NCI-H1048 (cell line): Measurements from ENCODE around the gene GTF2F2.
"Not testable (repeated sequence)": the region's sequence is repeated elsewhere in the genome, so short reads cannot be mapped to it uniquely, and the experiment has no call there.

Experiments
- DNase-seq: peaks from one replicate; lab custom pipeline; 2025; lab: John Stamatoyannopoulos, UW

GTF2F2 gene

GRCh38 chr13:45254396-45254795 is 134.1 kb downstream of the GTF2F2 start:
- DNase-seq: no peak

- no peak for DNase-seq
These were observed 135.1 kb downstream of the GTF2F2 start for GRCh38 chr13:45255247-45255987.

GRCh38 chr13:45256254-45256653 is 135.9 kb downstream of the GTF2F2 start:
- no peak for DNase-seq

GRCh38 chr13:45257638-45258333 is 137.5 kb downstream of the GTF2F2 start:
- DNase-seq: no peak

- DNase-seq: no peak
These were observed 138.0 kb downstream of the GTF2F2 start for GRCh38 chr13:45258334-45258675.

GRCh38 chr13:45267215-45267614 is 146.9 kb downstream of the GTF2F2 start:
- no peak for DNase-seq

GRCh38 chr13:45269204-45269603 is 148.9 kb downstream of the GTF2F2 start:
- no peak for DNase-seq

- DNase-seq: no peak
These were observed 156.6 kb downstream of the GTF2F2 start for GRCh38 chr13:45276913-45277312.

- no peak for DNase-seq
These were observed 157.9 kb downstream of the GTF2F2 start for GRCh38 chr13:45278096-45278645.

- no peak for DNase-seq
These were observed 159.7 kb downstream of the GTF2F2 start for GRCh38 chr13:45280011-45280410.

GRCh38 chr13:45280751-45281634 is 160.7 kb downstream of the GTF2F2 start:
- no peak for DNase-seq

GRCh38 chr13:45282994-45283393 is 162.7 kb downstream of the GTF2F2 start:
- no peak for DNase-seq

- DNase-seq: no peak
These were observed 169.7 kb downstream of the GTF2F2 start for GRCh38 chr13:45289936-45290563.

- DNase-seq: no peak
These were observed 171.9 kb downstream of the GTF2F2 start for GRCh38 chr13:45292176-45292575.

- DNase-seq: no peak
These were observed 175.2 kb downstream of the GTF2F2 start for GRCh38 chr13:45295536-45295935.

- DNase-seq: no peak
These were observed 175.9 kb downstream of the GTF2F2 start for GRCh38 chr13:45296259-45296658.

GRCh38 chr13:45297456-45298205 is 177.3 kb downstream of the GTF2F2 start:
- no peak for DNase-seq

- no peak for DNase-seq
These were observed 177.8 kb downstream of the GTF2F2 start for GRCh38 chr13:45298206-45298505.

- not testable (repeated sequence) for DNase-seq
These were observed 178.2 kb downstream of the GTF2F2 start for GRCh38 chr13:45298550-45298949.

GRCh38 chr13:45299194-45299593 is 178.9 kb downstream of the GTF2F2 start:
- DNase-seq: no peak
